CD14-positive monocyte (primary cell): ENCODE results near the gene CSNK1E. TPM values are rescaled to one million over a fixed set of nuclear protein-coding genes. Genes with fewer than 3 reads are reported as not detected.
A peak's percentile ranks its signal among the peaks of the same experiment; 100 is the strongest.

Experiments used
- DNase-seq, 3 donors: peaks; one replicate each; pipeline ENCODE4 v3.0.0-alpha.2; 2011 to 2022
- H2AFZ ChIP-seq: 2 replicates; pipeline ENCODE4 v1.6.0; 2012; ENCODE audit warnings: mild to moderate bottlenecking, low read depth, low read length, inconsistent platforms; ENCODE audit not compliant: insufficient read depth, poor library complexity, severe bottlenecking
- H3K27ac ChIP-seq, 2 donors: 1 replicate in 1 of 2; 2 replicates in 1 of 2; pipeline ENCODE4 v1.5.1; 2012 to 2013; ENCODE audit warnings: low read length in 2 of 2, control low read depth in 1 of 2, inconsistent platforms in 1 of 2, low read depth in 1 of 2, mild to moderate bottlenecking in 1 of 2
- H3K27me3 ChIP-seq, 2 donors: one replicate each; pipeline versions ENCODE4 v1.6.0 to v1.6.1; 2011 to 2013; ENCODE audit warnings: low read length in 2 of 2; ENCODE audit not compliant: control insufficient read depth in 2 of 2, insufficient read depth in 2 of 2
- H3K36me3 ChIP-seq, 2 donors: replicated peaks in 1 of 2; 1 replicate in 1 of 2; 2 replicates in 1 of 2; pipeline versions ENCODE4 v1.5.1 to v1.6.1; 2012 to 2013; ENCODE audit warnings: low read length in 2 of 2, control low read depth in 1 of 2, inconsistent platforms in 1 of 2, mild to moderate bottlenecking in 1 of 2; ENCODE audit not compliant: insufficient read depth in 2 of 2, control insufficient read depth in 1 of 2
- H3K4me1 ChIP-seq, 2 donors: 1 replicate in 1 of 2; 2 replicates in 1 of 2; pipeline versions ENCODE4 v1.5.1 to v1.6.1; 2012 to 2013; ENCODE audit warnings: low read length in 2 of 2, control low read depth in 1 of 2, inconsistent platforms in 1 of 2, mild to moderate bottlenecking in 1 of 2, moderate library complexity in 1 of 2; ENCODE audit not compliant: insufficient read depth in 2 of 2, control insufficient read depth in 1 of 2
- H3K4me2 ChIP-seq: replicated peaks from 2 replicates; pipeline ENCODE3; 2012; ENCODE audit warnings: low read length, moderate library complexity, mild to moderate bottlenecking; ENCODE audit not compliant: poor library complexity, severe bottlenecking; ENCODE audit errors: extremely low read depth
- H3K4me3 ChIP-seq, 3 experiments: fragments of 200-600 bp in 1 of 3; sonication (generic) in 1 of 3; replicated peaks in 1 of 3; 1 replicate in 2 of 3; 2 replicates in 1 of 3; pipeline ENCODE4 v1.5.1; 2011 to 2013; ENCODE audit warnings: low read length in 3 of 3, mild to moderate bottlenecking in 3 of 3, control low read depth in 2 of 3, low read depth in 2 of 3, inconsistent platforms in 1 of 3, moderate library complexity in 1 of 3
- H3K79me2 ChIP-seq: 2 replicates; pipeline ENCODE4 v1.6.0; 2012; ENCODE audit warnings: mild to moderate bottlenecking, control low read depth, inconsistent platforms, low read length, moderate library complexity; ENCODE audit not compliant: insufficient read depth
- H3K9ac ChIP-seq: 2 replicates; pipeline ENCODE4 v1.6.0; 2017; ENCODE audit warnings: low read length, mild to moderate bottlenecking; ENCODE audit not compliant: insufficient read depth, poor library complexity, severe bottlenecking
- H3K9me3 ChIP-seq, 2 donors: replicated peaks in 1 of 2; 1 replicate in 1 of 2; 2 replicates in 1 of 2; pipeline versions ENCODE4 v1.5.1 to v1.6.1; 2012 to 2013; ENCODE audit warnings: low read length in 2 of 2, control low read depth in 1 of 2; ENCODE audit not compliant: control insufficient read depth in 1 of 2, insufficient read depth in 1 of 2
- H4K20me1 ChIP-seq: 2 replicates; pipeline ENCODE4 v1.6.0; 2012; ENCODE audit warnings: mild to moderate bottlenecking, low read length, control low read depth, moderate library complexity; ENCODE audit not compliant: insufficient read depth
- H3K27ac Mint-ChIP-seq, 7 donors: one replicate each; pipeline ENCODE4 v1.8.0; 2020; ENCODE audit warnings: mild to moderate bottlenecking in 7 of 7, mixed read lengths in 7 of 7, moderate library complexity in 6 of 7, inconsistent platforms in 2 of 7
- H3K27me3 Mint-ChIP-seq, 3 donors: one replicate each; pipeline ENCODE4 v1.8.0; 2021 to 2022; ENCODE audit warnings: low read depth in 3 of 3, mild to moderate bottlenecking in 3 of 3, mixed read lengths in 3 of 3, moderate library complexity in 3 of 3, inconsistent platforms in 1 of 3
- H3K36me3 Mint-ChIP-seq, 2 donors: one replicate each; pipeline ENCODE4 v1.8.0; 2020; ENCODE audit warnings: mixed read lengths in 2 of 2, inconsistent platforms in 1 of 2, mild to moderate bottlenecking in 1 of 2
- H3K4me1 Mint-ChIP-seq: one replicate; pipeline ENCODE4 v1.8.0; 2020; ENCODE audit warnings: mild to moderate bottlenecking, mixed read lengths
- H3K4me3 Mint-ChIP-seq, 2 donors: one replicate each; pipeline ENCODE4 v1.8.0; 2020; ENCODE audit warnings: mild to moderate bottlenecking in 2 of 2, mixed read lengths in 2 of 2, moderate library complexity in 1 of 2
- H3K9me3 Mint-ChIP-seq, 7 donors: one replicate each; pipeline ENCODE4 v1.8.0; 2020 to 2022; ENCODE audit warnings: mixed read lengths in 7 of 7, mild to moderate bottlenecking in 6 of 7, moderate library complexity in 6 of 7, inconsistent platforms in 2 of 7
- WGBS: methylation state at CpG from one replicate; pipeline ENCODE4 v1.1.5; 2013; ENCODE audit warnings: missing lambda C conversion rate; ENCODE audit not compliant: insufficient coverage; 5-methylcytosine and 5-hydroxymethylcytosine counted together
- intact Hi-C, 2 donors: fragments of 100-400 bp; cut with micrococcal nuclease; formaldehyde crosslinking; loops; one replicate each; pipeline versions ENCODE4 v1.15.0 to v1.15.1; 2023
- polyA plus RNA-seq, 3 donors: library from polyadenylated mRNA; depleted of rRNA in 1 of 3; unstranded in 2 of 3; stranded (reverse) in 1 of 3; fragments of 300-500 nt in 2 of 3; fragments of >200 nt in 1 of 3; fragmentation: Illumina TruSeq in 2 of 3; gene quantifications; 1 replicate in 2 of 3; 2 replicates in 1 of 3; pipeline ENCODE4 v1.2.3, GENCODE V29; 2012 to 2021
- TF ChIP-seq, protein P1 (sequence below): fragments of 200-600 bp; IDR thresholded peaks from one replicate; pipeline ENCODE4 v1.8.0; 2022; ENCODE audit warnings: antibody characterized with exemption, mild to moderate bottlenecking

The CSNK1E gene
- polyA plus RNA-seq, 3 donors: 1.9 to 44.7 (median 3.1) TPM

GRCh38 chr22:38350444-38351359 lies 33.5 kb upstream of the CSNK1E start:
- no peak overlapping the region for H3K9ac ChIP-seq
- peaks cover 3 to 17% of the 10 kb centered on the region in 2 donors for H3K36me3 ChIP-seq
- H3K79me2 ChIP-seq: no peaks in the 10 kb centered on the region
- no peak overlapping the region for H3K4me2 ChIP-seq
- H3K27ac ChIP-seq: no peak overlapping the region
- Mint-ChIP-seq H3K27ac (no peak overlapping the region), H3K27me3 (peaks cover 13 to 31% (median 25%) of the 10 kb centered on the region in 3 donors), H3K4me3 (no peak overlapping the region), H3K4me1 (no peaks in the 10 kb centered on the region), H3K9me3 (no peaks in the 10 kb centered on the region), H3K36me3 (peaks cover 6 to 24% of the 10 kb centered on the region in 2 donors)
- no peak for DNase-seq
- no peaks in the 10 kb centered on the region for H3K4me1 ChIP-seq
- TF ChIP-seq, protein P1, sequence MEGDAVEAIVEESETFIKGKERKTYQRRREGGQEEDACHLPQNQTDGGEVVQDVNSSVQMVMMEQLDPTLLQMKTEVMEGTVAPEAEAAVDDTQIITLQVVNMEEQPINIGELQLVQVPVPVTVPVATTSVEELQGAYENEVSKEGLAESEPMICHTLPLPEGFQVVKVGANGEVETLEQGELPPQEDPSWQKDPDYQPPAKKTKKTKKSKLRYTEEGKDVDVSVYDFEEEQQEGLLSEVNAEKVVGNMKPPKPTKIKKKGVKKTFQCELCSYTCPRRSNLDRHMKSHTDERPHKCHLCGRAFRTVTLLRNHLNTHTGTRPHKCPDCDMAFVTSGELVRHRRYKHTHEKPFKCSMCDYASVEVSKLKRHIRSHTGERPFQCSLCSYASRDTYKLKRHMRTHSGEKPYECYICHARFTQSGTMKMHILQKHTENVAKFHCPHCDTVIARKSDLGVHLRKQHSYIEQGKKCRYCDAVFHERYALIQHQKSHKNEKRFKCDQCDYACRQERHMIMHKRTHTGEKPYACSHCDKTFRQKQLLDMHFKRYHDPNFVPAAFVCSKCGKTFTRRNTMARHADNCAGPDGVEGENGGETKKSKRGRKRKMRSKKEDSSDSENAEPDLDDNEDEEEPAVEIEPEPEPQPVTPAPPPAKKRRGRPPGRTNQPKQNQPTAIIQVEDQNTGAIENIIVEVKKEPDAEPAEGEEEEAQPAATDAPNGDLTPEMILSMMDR: no peak
- intact Hi-C loops: loop anchor here (5.0 kb wide), 4 partner anchors 33 to 298 kb away; partner anchors contain the start of genes BAIAP2L2 (in 2 of the 2) and CSNK1E (in 1 of the 2)
- peaks cover 12% of the 10 kb centered on the region for H4K20me1 ChIP-seq
- H3K9me3 ChIP-seq: no peaks in the 10 kb centered on the region
- 95% methylated on average over 9 of the region's 9 CpGs for WGBS
- no peak overlapping the region for H2AFZ ChIP-seq
- no peak overlapping the region for H3K4me3 ChIP-seq
- peaks cover 0 to 13% of the 10 kb centered on the region in 2 donors for H3K27me3 ChIP-seq

DNA sequence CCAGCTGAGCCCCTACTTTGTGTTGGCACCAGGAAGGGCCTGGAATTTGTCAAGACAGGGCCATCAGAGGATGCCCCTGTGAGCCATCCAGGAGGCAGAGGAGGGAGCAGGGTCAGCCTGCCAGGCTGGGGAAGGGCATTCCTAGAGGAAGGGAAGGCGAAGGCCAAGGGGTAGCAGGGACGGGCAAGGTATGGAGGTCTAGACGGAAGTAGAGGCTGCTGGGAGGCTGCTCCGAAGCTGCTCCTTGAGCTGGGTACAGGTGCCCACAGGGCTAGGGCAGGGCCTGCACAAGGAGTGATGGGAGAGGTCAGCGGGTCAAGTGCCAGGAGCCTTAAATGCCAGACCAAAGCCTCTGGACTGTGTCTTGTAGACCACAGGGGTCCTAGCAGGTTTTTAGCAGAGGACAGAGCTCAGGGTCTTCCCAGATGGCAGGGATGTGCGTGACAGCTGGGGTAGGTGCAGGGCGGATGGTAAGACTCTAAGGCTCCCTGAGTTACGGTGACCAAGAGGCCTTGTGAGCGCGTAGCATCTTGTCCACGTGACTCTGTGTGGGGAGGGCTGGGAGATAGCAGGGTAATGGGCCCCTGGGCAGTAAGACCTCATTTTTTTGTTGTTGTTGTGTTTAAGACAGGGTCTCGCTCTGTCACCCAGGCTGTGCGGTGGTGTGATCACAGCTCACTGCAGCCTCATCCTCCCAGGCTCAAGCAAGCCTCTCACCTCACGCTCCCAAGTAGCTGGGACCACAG lies 31.7 kb upstream of the CSNK1E start:
- peaks cover 0 to 9% of the 10 kb centered on the region in 2 donors for H3K36me3 Mint-ChIP-seq
- H3K36me3 ChIP-seq: peaks cover 0 to 4% of the 10 kb centered on the region in 2 donors
- H3K4me1 Mint-ChIP-seq: no peaks in the 10 kb centered on the region
- no peaks in the 10 kb centered on the region for H3K79me2 ChIP-seq
- H3K9me3 ChIP-seq: no peaks in the 10 kb centered on the region
- H3K4me1 ChIP-seq: no peaks in the 10 kb centered on the region
- no peak overlapping the region for H3K4me3 Mint-ChIP-seq
- no peak overlapping the region for H3K9ac ChIP-seq
- peaks cover 0 to 2% (median 0%) of the 10 kb centered on the region in 7 donors for H3K9me3 Mint-ChIP-seq
- peaks cover 21 to 37% (median 32%) of the 10 kb centered on the region in 3 donors for H3K27me3 Mint-ChIP-seq
- H3K27ac Mint-ChIP-seq: peak overlapping the region in 2 of 7 donors; percentile 8 to 37
- H3K4me3 ChIP-seq: no peak overlapping the region
- DNase-seq: no peak
- peaks cover 10% of the 10 kb centered on the region for H4K20me1 ChIP-seq
- H3K27me3 ChIP-seq: peaks cover 0 to 14% of the 10 kb centered on the region in 2 donors
- no peak overlapping the region for H3K27ac ChIP-seq
- no peak overlapping the region for H2AFZ ChIP-seq
- H3K4me2 ChIP-seq: no peak overlapping the region
- intact Hi-C loops: no loop called here
- WGBS: 94% methylated on average over 9 of the region's 14 CpGs
- TF ChIP-seq, protein P1: no peak
